ENCODE data around the gene CASR.

The CASR gene

GRCh38 chr3:122257644-122258364, 74.3 kb downstream of the CASR start:
- DNase-seq (ENCODE audit: low read depth in 2 of 2), result no peak

DNA sequence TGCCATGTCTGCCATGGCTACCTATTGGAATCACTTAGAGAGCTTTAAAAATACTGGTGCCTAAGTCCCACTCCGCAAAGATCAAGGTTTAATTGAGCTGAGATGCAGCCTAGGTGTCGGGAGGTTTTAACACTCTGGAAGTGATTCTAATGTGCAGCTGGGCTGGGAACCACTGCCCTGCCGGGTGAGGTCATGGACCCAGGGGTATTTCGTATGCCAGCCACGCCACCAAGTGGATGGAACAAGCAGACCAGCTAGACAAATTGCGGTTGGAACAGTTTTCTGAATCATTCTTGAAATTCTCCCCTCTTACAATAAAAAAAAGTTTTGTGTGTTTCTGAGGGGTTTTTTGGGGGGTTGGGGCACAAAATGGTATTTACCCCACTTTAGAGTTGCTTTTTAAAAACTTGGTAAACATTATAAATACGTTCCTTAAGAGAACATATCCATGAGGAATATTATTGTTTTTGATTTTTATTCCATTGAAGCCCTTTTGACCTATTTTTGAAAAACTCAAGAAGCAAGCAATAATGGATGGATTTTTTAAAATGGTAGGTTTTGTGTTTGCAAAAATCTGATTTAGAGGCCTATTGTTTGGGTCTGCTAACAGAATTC, 75.4 kb downstream of the CASR start:
- peak; percentile 36 to 50 for DNase-seq (ENCODE audit: low read depth in 2 of 2)

DNA sequence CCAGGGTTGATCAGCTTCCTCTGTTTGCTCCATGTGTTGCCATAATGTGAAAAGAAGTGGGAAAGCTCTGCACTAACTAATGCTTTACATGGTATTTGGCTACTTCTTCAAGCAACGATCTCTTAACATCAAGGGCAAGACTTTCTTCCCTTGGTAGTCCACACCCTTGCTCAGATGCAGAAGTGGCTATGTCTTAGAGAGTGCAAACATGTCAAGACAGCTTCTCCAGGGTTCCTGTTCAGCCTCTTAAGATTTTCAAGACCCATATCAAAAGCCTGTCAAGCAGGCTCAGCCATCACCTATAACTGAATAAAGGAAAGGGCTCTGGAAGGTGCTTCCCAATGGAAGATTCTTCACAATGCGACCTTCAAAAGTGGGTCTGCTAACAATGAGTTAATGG, 76.7 kb downstream of the CASR start:
- DNase-seq (ENCODE audit: low read depth in 2 of 2), result no peak

GRCh38 chr3:122263058-122263457, 79.6 kb downstream of the CASR start:
- no peak for DNase-seq (ENCODE audit: low read depth in 2 of 2)

DNA sequence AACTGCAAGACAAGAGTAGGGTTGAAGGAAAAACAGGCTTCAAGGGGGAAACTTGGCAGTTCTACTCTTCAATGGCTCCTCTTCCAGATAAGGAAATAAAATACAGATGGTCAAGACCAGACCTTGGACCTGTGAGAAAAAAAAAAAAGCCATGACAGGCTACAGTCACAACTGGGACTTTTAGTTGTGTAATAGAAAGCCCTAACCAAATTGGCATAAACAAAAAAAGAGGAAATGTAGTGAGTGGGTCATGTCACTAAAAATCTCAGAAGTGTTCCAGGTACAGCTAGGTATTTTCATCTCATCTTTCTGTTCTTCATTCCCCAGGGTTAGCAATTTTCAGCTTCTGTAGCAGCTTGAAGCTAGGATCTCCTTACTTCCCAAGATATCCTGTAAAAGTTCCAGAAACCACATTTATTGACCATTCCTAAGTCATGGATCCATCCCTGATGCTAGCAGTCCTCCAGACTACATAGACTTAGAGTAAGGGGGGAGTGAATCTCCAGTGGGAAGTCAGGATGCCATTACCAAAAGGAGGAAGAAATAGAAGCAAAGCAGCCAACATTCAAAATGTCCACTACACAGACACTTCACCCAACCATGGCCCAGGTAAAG, 80.6 kb downstream of the CASR start:
- no peak for DNase-seq (ENCODE audit: low read depth in 2 of 2)

- DNase-seq (ENCODE audit: low read depth in 2 of 2), result no peak
Measured at GRCh38 chr3:122265957-122266356, 82.5 kb downstream of the CASR start.

- no peak for DNase-seq (ENCODE audit: low read depth in 2 of 2)
Measured at GRCh38 chr3:122268257-122269024, 85.0 kb downstream of the CASR start.

- no peak for DNase-seq (ENCODE audit: low read depth in 2 of 2)
Measured at GRCh38 chr3:122269045-122269444, 85.6 kb downstream of the CASR start.

DNA sequence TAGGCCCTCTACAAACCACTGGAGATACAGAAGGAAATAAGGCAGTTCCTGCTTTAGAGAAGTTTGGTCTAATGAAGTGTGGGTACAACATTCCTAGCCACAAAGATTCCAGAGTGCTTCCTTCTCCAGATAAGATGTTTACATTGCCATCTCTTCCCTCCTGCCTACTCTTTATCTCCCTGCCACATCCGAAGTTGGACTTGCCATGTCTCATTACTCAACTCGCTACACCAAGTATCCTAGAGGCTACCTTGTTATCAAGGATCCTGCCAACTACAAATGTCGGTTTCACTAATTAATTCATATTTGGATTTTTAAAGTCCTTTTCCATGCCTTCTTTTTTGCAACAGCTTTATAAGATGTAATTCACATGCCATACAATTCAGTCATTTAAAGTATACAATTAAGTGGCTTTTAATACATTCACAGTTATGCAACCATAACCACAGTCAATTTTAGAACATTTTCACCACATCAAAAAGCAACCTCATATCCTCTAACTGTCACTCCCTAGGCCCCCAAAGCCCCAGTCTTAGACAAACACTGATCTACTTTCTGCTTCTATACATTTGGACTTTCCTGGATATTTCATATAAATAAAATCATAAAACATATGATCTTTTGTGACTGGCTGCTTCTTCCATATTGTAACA, 87.9 kb downstream of the CASR start:
- no peak for DNase-seq (ENCODE audit: low read depth in 2 of 2)

DNA sequence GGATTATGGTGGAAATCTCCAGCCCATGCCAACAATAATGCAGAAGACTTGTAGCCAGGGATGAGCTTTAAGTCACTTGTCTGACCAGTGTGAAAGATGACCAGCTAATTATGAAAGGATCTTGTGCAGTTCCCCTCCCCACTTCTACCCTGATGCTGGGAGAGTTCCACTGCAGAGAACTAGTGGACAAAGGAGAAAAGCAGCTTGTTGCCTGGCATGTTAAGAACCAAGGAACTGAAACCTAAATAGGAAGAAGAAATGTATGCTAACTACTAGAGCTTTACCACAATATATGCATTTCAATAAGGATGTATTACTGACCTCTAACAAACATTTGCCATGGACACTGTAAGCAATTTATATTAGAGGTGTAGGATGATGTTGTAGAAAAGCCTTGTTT, 89.4 kb downstream of the CASR start:
- no peak for DNase-seq (ENCODE audit: low read depth in 2 of 2)

DNA sequence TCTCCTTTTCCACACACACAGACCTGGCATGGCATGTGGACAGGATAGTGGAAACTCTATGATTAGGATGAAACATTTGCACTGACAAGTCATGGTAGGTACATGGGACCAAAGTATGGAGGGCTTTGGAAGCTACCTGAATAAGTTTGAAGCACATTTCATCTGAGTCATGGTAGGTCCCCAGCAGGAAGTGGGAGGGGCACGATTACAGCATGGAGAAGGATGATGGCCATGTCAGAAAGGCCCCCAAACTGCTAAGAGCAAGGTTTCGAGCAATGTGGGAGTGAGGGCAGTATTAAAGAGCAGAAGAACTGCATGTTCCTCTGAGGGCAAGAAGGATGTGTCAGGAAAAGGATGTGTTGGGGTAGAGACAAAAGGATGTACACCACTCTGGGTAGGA, 90.0 kb downstream of the CASR start:
- no peak for DNase-seq (ENCODE audit: low read depth in 2 of 2)

- no peak for DNase-seq (ENCODE audit: low read depth in 2 of 2)
Measured at GRCh38 chr3:122281891-122282290, 98.4 kb downstream of the CASR start.

DNA sequence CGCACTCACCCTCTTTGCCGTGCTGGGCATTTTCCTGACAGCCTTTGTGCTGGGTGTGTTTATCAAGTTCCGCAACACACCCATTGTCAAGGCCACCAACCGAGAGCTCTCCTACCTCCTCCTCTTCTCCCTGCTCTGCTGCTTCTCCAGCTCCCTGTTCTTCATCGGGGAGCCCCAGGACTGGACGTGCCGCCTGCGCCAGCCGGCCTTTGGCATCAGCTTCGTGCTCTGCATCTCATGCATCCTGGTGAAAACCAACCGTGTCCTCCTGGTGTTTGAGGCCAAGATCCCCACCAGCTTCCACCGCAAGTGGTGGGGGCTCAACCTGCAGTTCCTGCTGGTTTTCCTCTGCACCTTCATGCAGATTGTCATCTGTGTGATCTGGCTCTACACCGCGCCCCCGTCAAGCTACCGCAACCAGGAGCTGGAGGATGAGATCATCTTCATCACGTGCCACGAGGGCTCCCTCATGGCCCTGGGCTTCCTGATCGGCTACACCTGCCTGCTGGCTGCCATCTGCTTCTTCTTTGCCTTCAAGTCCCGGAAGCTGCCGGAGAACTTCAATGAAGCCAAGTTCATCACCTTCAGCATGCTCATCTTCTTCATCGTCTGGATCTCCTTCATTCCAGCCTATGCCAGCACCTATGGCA, 100.5 kb downstream of the CASR start:
- DNase-seq (ENCODE audit: low read depth in 2 of 2), result no peak

DNA sequence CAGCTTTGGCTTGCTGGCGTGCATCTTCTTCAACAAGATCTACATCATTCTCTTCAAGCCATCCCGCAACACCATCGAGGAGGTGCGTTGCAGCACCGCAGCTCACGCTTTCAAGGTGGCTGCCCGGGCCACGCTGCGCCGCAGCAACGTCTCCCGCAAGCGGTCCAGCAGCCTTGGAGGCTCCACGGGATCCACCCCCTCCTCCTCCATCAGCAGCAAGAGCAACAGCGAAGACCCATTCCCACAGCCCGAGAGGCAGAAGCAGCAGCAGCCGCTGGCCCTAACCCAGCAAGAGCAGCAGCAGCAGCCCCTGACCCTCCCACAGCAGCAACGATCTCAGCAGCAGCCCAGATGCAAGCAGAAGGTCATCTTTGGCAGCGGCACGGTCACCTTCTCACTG, 101.0 kb downstream of the CASR start:
- no peak for DNase-seq (ENCODE audit: low read depth in 2 of 2)

DNA sequence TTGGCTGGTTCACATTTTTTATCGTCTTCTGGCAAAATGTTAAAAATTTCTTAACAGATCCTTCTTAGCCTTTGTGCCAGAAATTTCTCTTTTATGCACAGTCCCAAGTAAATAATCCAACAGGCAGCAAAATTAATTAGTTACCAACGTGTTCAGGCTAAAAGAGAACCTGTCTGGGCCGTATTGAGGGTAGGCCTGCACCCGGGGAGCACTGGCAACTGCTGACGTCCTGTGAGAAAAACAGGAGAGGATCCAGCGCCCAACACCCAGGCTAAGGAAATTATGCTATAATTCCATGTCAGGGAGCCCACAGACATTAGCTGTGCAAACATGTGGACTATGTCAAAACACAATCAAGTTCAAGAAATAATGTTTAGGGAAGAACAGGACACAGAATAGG, 110.9 kb downstream of the CASR start:
- no peak for DNase-seq (ENCODE audit: low read depth in 2 of 2)

GRCh38 chr3:122295266-122296062, 112.0 kb downstream of the CASR start:
- no peak for DNase-seq (ENCODE audit: low read depth in 2 of 2)

DNA sequence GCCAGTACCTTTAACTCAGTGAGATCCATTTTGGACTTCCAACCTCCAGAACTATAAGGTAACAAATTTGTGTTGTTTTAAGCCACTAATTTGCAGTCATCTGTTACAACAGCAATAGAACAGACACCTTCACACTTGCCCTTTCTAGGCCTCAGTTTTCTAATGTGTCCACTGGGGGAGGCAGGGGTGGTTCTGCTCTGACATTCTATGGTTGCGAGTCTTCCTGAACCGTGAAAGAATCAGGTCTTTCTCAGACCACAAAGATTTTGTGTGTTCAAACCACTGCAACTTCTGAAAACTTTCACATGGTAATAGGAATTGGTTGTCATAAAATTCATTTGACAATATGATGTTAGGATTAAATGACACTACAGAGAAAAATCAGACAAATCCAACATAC, 114.8 kb downstream of the CASR start:
- no peak for DNase-seq (ENCODE audit: low read depth in 2 of 2)

GRCh38 chr3:122299215-122299614, 115.7 kb downstream of the CASR start:
- DNase-seq (ENCODE audit: low read depth in 2 of 2), result no peak

DNA sequence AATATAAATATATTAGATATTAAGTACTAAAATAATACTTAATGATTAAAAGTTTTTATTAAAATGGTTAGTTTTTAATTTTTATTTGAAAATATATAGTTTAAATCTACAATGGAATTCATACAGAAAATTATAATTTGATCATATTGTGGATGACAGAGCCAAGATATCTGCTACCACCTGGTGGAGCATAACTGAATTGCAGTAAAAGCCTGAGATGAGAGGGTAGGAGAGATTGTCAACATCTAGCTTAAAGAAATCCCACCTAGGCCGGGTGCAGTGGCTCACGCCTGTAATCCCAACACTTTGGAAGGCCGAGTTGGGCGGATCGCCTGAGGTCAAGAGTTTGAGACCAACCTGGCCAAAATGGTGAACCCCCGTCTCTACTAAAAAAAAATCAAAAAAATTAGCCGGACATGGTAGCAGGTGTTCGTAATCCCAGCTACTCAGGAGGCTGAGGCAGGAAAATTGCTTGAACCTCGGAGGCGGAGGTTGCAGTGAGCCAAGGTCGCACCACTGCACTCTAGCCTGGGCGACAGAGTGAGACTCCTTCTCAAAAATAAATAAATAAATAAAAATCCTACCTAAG, 116.5 kb downstream of the CASR start:
- DNase-seq (ENCODE audit: low read depth in 2 of 2), result peak in 1 of 2 donors; percentile 22

- no peak for DNase-seq (ENCODE audit: low read depth in 2 of 2)
Measured at GRCh38 chr3:122301063-122301462, 117.6 kb downstream of the CASR start.

Measured in activated CD4-positive, alpha-beta T cell treated with anti-CD3 and anti-CD28 coated beads for 24 hours (primary cell).